ENCODE measurements around the gene DENND5A.

- TF ChIP-seq, protein P1, sequence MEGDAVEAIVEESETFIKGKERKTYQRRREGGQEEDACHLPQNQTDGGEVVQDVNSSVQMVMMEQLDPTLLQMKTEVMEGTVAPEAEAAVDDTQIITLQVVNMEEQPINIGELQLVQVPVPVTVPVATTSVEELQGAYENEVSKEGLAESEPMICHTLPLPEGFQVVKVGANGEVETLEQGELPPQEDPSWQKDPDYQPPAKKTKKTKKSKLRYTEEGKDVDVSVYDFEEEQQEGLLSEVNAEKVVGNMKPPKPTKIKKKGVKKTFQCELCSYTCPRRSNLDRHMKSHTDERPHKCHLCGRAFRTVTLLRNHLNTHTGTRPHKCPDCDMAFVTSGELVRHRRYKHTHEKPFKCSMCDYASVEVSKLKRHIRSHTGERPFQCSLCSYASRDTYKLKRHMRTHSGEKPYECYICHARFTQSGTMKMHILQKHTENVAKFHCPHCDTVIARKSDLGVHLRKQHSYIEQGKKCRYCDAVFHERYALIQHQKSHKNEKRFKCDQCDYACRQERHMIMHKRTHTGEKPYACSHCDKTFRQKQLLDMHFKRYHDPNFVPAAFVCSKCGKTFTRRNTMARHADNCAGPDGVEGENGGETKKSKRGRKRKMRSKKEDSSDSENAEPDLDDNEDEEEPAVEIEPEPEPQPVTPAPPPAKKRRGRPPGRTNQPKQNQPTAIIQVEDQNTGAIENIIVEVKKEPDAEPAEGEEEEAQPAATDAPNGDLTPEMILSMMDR (IDR thresholded peaks at IDR 0.05): no peak
- no peak for TF ChIP-seq POLR2AphosphoS5 (IDR thresholded peaks at IDR 0.05)
- TF ChIP-seq POLR2A (IDR thresholded peaks at IDR 0.05): no peak
These were observed 89.0 kb downstream of the DENND5A start for GRCh38 chr11:9176136-9176535.

Measured in suprapubic skin (tissue), 4 donors.